ENCODE data around the gene ILKAP. TPM values are rescaled to one million over a fixed set of nuclear protein-coding genes. Genes with fewer than 3 reads are reported as not detected.
A peak's percentile ranks its signal among the peaks of the same experiment; 100 is the strongest.

ILKAP gene, protein sequence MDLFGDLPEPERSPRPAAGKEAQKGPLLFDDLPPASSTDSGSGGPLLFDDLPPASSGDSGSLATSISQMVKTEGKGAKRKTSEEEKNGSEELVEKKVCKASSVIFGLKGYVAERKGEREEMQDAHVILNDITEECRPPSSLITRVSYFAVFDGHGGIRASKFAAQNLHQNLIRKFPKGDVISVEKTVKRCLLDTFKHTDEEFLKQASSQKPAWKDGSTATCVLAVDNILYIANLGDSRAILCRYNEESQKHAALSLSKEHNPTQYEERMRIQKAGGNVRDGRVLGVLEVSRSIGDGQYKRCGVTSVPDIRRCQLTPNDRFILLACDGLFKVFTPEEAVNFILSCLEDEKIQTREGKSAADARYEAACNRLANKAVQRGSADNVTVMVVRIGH
- total RNA-seq = 10 to 100 TPM; 56.3 to 59.1 TPM

DNA sequence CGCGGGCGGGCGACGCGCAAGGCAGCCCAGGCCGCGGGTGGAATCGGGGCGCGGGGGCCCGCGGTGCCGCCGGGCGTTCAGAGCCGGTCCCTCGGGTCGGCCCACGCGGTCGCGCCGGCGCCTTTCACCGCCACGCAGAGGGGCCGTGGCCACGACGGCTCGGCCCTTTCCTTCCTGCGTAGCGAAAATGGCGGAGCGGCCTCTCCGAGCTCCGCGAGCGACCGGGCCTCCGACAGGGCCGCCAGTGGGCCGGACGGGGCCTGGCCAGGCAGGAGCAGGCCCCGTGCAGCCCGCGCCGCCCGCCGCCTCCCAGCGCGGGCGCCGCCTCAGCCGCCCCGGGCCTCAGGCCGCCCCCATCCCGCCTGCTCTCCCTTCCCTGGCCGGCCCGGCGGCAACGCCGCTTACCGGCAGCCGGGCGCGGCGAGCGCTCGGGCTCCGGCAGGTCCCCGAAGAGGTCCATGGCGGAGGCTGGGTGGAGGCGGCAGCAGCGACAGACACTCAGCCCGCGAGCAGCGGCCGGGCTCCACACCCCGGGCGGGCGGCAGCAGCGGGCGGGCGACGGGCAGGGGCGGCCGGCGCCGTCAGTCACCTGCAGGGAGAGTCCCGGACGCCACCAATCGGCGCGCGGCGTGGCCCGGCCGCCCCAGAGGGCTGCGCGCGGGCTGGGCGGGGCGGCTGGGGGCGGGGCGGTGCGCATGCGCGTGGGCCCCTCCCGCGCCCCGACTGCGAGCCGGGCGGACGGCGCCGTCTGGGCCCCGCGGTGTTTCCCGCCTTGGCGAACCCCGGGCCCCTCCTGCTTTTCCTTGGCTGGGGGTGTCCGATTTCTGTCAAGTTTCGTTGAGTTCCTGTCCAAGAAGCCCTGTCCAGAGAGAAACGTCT, at the start of gene ILKAP:
Gene ILKAP (minus strand): TSS at position 602 of the 879 bp plus-strand sequence. CDS start 142 bp downstream, at position 460.
- Mint-ChIP-seq H3K27ac (peak within 1 kb of the TSS; percentile 85), H3K27me3 (peaks cover 2% of the 10 kb centered on the region), H3K4me1 (peaks cover 24% of the 10 kb centered on the region), H3K4me3 (peak within 1 kb of the TSS; percentile 86), H3K36me3 (peaks cover 4% of the 10 kb centered on the region), H3K9me3 (no peaks in the 10 kb centered on the region)
- peak; percentile 97 for ATAC-seq (ENCODE audit: low read depth)
- POLR2A ChIA-PET = interaction anchor here (0.8 to 2.3 kb wide), 10 partner anchors 11 to 280 kb away, joined by 3 to 8 read pairs (median 4); partner anchors contain the start of gene SCLY
- peak; percentile 96 for DNase-seq

DNA sequence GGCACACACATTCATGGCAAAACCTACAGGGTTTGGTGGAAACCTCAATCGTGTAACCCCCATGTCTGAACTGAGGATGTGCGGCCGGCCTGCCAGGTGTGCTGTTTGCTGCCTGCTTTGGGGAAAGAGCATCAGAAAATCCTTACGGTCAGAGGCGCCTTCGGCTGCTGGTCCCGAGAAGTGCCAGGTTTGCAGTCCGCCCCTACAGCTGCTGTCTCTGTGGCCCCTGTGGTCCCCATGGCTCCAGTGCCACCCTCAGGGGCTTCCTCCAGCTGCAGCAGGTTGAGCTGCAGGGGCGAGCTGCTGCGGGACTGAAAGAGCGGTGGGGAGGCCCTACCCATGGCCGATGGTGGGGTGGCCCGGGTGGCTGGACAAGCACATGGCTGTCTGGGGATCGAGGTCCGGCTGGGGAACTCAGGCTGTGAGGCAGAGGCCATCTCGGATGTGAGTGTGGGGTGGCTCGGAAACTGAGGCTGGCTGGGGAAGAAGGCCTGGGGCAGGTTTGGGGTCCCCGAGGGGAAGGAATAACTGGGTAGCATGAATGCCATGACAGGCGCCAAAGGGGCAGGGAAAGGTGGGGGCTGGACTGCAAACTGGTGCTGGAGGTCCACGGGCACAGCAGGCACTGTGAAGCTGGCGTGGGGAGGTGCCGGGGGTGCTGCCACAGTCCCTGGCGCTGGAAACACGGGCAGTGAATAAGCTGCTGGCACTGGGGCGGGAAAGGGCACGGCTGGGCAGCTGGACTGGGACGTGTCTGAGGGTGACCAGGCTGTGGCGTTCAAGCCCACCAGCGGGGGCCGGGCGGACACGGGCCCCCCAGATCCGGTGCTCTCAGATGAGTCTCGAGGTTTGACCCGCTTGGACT, 49.5 kb upstream of the ILKAP start:
- H3K4me1 Mint-ChIP-seq = no peaks in the 10 kb centered on the region
- DNase-seq (no peak), ATAC-seq (ENCODE audit: low read depth) (no peak)
- H3K27ac Mint-ChIP-seq = no peak overlapping the region
- no peaks in the 10 kb centered on the region for H3K9me3 Mint-ChIP-seq
- H3K4me3 Mint-ChIP-seq = no peak overlapping the region
- POLR2A ChIA-PET = no interaction called here
- H3K36me3 Mint-ChIP-seq = peaks cover 3% of the 10 kb centered on the region
- no peaks in the 10 kb centered on the region for H3K27me3 Mint-ChIP-seq

DNA sequence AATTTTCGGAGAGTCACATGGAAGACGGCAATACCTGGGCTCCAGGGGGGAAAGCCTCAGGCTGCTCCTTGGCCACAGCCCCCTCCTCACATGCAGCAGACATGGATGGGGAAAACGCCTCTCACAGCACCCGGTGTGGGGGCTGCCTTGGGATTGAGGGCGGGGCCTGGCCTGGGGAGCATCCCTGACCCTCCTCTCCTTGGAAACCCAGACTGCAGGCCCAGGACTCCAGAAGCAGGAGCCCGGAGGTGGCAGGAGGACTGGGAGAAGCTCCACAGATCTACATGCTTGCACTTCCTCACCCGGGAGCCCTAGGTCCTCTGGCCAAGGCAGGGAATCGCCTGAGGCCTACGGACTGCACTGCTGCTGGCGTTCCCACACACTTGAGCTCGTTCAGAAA, 48.5 kb upstream of the ILKAP start:
- POLR2A ChIA-PET = no interaction called here
- H3K27ac Mint-ChIP-seq = no peak overlapping the region
- H3K9me3 Mint-ChIP-seq = no peaks in the 10 kb centered on the region
- no peaks in the 10 kb centered on the region for H3K4me1 Mint-ChIP-seq
- no peaks in the 10 kb centered on the region for H3K27me3 Mint-ChIP-seq
- ATAC-seq (ENCODE audit: low read depth) = no peak
- H3K36me3 Mint-ChIP-seq = peaks cover 3% of the 10 kb centered on the region
- no peak overlapping the region for H3K4me3 Mint-ChIP-seq
- no peak for DNase-seq

DNA sequence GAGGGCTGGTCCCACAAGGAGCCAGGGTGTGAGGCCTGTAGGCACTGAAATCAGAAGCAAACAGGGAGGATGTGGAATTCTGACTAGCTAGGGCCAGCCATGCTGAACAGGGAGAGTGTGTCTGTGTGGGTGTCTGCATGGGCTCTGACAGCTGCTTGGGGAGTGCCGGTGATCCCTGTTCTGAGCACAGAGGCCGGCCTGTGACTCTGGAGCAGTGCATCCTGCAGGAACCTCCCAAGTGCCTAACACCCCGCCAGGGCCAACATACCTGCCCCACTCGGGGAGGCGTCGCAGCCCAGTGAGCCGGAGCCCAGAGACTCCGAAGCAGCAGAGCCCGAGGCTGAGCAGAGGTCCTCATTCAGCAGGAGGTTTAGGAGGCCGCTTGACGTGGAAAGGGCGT, 47.8 kb upstream of the ILKAP start:
- peaks cover 3% of the 10 kb centered on the region for H3K36me3 Mint-ChIP-seq
- no peak for ATAC-seq (ENCODE audit: low read depth)
- no peak overlapping the region for H3K27ac Mint-ChIP-seq
- H3K4me1 Mint-ChIP-seq = no peaks in the 10 kb centered on the region
- POLR2A ChIA-PET = no interaction called here
- H3K4me3 Mint-ChIP-seq = no peak overlapping the region
- no peak for DNase-seq
- no peaks in the 10 kb centered on the region for H3K9me3 Mint-ChIP-seq
- H3K27me3 Mint-ChIP-seq = no peaks in the 10 kb centered on the region

DNA sequence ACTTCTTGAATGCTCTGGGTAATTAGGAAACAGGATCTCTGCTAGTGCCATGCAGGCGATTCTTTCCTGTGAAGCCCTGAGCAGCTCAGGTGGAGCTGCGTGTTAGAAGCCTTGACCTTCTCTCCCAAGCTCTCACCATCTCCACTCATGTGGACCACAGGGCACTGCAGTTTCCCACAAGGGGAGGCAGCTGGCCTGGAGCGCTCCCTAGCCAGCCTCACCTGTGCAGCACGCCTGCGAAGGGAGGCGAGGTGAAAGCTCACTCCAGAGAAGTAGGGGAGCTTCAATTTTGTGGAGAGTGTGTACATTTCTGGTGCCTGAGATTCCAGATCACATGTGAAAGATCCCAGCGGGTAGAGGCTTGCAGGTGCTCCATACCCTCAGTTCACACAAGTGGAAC, 47.4 kb upstream of the ILKAP start:
- POLR2A ChIA-PET = no interaction called here
- ATAC-seq (ENCODE audit: low read depth) = no peak
- H3K36me3 Mint-ChIP-seq = peaks cover 3% of the 10 kb centered on the region

DNA sequence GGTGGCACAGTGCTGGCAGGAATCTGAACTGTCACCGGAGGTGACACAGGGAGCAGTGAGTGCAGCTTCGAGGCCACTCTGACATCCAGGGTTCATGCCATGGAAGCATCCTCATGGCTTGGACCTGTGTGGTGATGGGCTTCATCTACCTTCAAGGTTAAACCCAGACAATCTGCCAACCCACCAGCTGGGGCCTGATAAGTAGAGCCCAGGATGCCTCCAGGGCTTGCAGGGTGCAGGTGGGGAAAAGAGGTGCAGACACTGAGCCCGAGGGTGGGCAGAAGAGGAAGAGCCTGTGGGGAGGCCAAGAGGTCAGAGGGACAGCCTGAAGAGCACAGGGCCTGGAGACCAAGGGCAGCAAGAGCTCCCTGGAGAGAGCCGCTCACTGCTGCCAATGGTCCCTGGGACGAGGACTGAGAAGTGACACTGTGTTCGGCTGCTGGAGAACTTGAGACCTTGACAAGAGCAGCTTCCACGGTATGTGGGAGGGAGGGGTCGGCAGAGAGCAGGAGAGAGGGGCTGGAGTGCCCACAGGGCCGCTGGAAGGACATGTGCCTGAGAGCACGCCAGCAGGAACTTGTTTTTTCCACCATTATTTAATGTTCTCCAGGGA, 44.5 kb upstream of the ILKAP start:
- Mint-ChIP-seq H3K9me3 (no peaks in the 10 kb centered on the region), H3K36me3 (peaks cover 5% of the 10 kb centered on the region), H3K4me3 (no peak overlapping the region), H3K4me1 (no peaks in the 10 kb centered on the region), H3K27me3 (no peaks in the 10 kb centered on the region), H3K27ac (no peak overlapping the region)
- POLR2A ChIA-PET = no interaction called here
- no peak for ATAC-seq (ENCODE audit: low read depth)
- no peak for DNase-seq

More for the DNA sequence above, 47.4 kb upstream of the ILKAP start:
- Mint-ChIP-seq H3K4me1 (no peaks in the 10 kb centered on the region), H3K9me3 (no peaks in the 10 kb centered on the region), H3K27me3 (no peaks in the 10 kb centered on the region), H3K4me3 (no peak overlapping the region), H3K27ac (no peak overlapping the region)
- DNase-seq = no peak

DNA sequence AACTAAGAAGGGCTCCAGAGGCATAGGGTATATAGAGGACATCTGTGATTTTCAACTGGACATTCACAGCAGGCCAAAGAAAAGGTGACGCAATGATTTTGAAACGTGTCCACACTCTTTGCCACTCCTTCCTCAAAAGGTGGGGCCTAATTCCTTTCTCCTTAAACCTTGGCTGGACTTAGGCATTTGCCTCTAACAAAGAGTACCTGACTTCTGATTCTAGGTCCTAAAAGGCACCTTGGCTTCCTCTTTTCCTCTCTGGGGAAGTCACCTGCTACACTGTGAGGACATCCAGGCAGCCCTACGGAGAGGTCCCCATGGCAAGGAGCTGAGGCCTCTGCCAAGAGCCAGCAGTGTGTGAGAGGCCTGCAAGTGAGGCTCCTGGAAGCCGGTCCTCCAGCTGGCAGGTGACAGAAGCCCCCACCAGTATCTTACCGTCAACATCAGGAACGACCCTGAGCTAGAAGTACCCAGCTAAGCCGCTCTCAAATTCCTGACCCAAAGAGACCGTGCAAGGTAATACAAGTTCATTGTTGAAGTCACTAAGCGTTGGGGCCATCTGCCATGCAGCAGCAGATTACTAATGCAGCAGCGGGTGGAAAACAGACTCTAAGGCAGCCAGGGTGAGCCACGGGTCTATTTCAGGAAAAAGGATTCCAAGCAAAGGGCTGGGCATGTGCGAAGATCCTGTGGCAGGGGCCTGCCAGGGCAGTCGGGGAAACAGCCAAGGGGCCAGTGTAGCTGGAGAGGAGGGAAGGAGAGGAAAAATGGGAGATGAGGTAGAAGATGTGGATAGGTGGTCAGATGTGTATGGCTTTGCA, 43.7 kb upstream of the ILKAP start:
- DNase-seq (no peak), ATAC-seq (ENCODE audit: low read depth) (no peak)
- POLR2A ChIA-PET = no interaction called here
- peak overlapping the region; percentile 33 for H3K27ac Mint-ChIP-seq
- H3K4me1 Mint-ChIP-seq = no peaks in the 10 kb centered on the region
- H3K4me3 Mint-ChIP-seq = no peak overlapping the region
- H3K9me3 Mint-ChIP-seq = no peaks in the 10 kb centered on the region
- H3K36me3 Mint-ChIP-seq = peaks cover 5% of the 10 kb centered on the region
- H3K27me3 Mint-ChIP-seq = no peaks in the 10 kb centered on the region

DNA sequence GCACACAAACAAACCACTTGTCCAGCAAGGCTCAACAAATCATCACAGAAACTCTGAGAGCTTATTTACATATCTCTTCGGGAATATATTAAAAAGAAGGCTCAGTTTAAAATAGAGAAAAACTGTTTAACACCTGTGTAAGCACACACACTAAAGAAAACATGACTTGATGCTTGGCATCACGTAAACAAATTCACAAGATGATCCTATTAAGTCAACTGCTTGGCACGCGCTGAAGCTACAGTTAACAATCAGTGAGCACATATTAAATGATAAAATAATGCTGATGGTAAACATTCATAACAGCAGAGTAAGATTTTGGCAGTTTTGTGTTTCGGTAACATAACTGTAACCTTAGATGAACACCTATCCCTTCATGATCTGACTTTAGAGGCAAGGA, 40.7 kb upstream of the ILKAP start:
- H3K9me3 Mint-ChIP-seq = no peaks in the 10 kb centered on the region
- peaks cover 5% of the 10 kb centered on the region for H3K36me3 Mint-ChIP-seq
- POLR2A ChIA-PET = interaction anchor here (0.7 kb wide), 1 partner anchor 43 kb away, joined by 3 read pairs; no protein-coding TSS in a partner anchor

DNA sequence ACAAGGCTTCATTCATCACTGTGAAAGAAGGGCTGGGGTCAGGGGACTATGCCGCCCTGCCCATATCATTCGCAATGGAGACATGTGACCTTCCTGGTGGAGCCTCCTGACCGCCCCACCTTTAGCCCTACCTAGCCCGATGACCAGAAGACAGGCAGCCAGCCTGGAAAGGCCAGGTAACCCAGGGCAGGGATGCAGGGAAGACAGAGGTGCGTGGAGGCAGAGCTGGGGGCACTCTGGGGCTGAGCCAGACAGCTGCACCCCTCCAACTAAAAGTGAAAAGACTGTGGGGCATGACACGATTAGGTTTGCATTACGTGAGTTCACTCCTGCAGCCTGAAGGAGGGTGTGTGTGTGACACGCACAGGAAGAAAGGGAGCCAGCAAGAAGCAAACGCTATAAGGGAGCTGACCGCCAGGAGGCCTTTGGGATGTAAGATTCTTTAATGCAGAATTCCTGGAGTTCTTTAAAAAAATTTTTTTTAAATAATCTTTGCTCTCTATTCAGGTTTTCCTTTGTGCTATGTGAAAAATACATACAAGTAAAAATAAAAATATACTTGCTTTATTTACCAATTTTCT, 40.1 kb upstream of the ILKAP start:
- no peaks in the 10 kb centered on the region for H3K9me3 Mint-ChIP-seq
- H3K36me3 Mint-ChIP-seq = peaks cover 5% of the 10 kb centered on the region
- ATAC-seq (ENCODE audit: low read depth) (no peak), DNase-seq (no peak)
- H3K4me3 Mint-ChIP-seq = no peak overlapping the region
- POLR2A ChIA-PET = interaction anchor here (0.6 to 0.7 kb wide), 2 partner anchors 44 to 1234 kb away, joined by 3 read pairs; no protein-coding TSS in a partner anchor
- H3K27ac Mint-ChIP-seq = no peak overlapping the region
- peaks cover 9% of the 10 kb centered on the region for H3K27me3 Mint-ChIP-seq
- peaks cover 2% of the 10 kb centered on the region for H3K4me1 Mint-ChIP-seq

More for the DNA sequence above, 40.7 kb upstream of the ILKAP start:
- peaks cover 9% of the 10 kb centered on the region for H3K27me3 Mint-ChIP-seq
- DNase-seq = no peak
- no peak overlapping the region for H3K27ac Mint-ChIP-seq
- no peak for ATAC-seq (ENCODE audit: low read depth)
- no peak overlapping the region for H3K4me3 Mint-ChIP-seq
- peaks cover 2% of the 10 kb centered on the region for H3K4me1 Mint-ChIP-seq

DNA sequence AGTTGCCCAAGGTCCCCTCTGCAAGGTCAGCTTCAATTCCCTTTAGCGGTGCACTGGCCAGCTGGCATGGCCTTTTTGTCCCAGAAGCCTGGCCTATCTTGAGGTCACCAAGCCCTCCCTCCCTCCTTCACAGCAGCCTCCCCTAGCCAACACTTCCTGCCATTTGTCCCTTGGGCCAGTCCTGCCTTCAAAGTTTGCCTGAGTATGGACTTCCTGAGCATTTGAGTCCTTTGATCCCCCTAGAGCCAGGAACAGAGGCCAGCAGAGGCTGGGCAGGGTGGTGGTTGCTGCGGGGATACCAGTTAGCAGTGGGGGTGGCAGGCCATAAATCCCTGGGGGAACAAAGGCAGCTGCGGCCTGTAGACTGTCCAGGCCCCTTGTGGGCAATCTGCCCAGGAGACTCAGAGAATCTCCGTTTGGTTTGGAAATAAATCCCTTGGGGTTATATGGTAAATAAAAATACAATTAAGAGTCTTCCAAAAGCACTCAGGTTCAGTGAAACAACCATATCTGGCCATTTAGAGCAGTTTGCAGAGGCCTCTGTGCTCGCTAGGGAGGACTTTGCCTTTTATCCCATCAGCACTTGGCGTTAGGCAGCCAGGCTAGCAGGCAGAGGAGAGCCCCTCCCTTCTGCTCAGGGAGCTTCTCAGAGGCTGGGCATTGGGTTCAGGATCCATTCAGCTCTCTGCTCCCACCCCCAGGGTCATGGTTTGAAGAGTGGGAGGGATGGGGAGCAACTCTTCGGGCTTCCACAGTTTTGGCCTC, 39.4 kb upstream of the ILKAP start:
- ATAC-seq (ENCODE audit: low read depth) (no peak), DNase-seq (no peak)
- peaks cover 5% of the 10 kb centered on the region for H3K36me3 Mint-ChIP-seq
- H3K4me1 Mint-ChIP-seq = peaks cover 2% of the 10 kb centered on the region
- no peak overlapping the region for H3K27ac Mint-ChIP-seq
- H3K4me3 Mint-ChIP-seq = no peak overlapping the region
- POLR2A ChIA-PET = interaction anchor here (0.6 kb wide), 1 partner anchor 1235 kb away, joined by 3 read pairs; no protein-coding TSS in a partner anchor
- peaks cover 16% of the 10 kb centered on the region for H3K27me3 Mint-ChIP-seq
- no peaks in the 10 kb centered on the region for H3K9me3 Mint-ChIP-seq

DNA sequence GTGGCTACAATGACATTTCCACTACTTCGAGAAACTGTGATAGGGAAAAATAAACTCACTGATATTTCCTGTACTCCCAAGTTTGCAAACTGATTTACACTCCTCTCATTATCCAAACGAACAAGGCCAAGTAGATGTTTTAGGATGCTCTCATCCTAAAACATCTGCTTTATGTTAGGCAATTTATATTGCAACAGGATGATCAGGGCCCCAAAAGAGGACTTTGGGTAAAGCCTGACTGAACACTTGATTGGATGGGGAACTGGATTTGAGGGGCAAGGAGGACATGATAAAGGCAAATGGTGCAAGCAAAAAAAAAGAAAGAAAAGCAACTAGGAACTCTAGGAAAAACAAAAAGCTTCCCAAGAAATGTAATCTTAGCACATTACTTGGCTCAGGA, 38.5 kb upstream of the ILKAP start:
- H3K4me3 Mint-ChIP-seq = peak overlapping the region; percentile 12
- POLR2A ChIA-PET = no interaction called here
- H3K27ac Mint-ChIP-seq = no peak overlapping the region
- H3K9me3 Mint-ChIP-seq = no peaks in the 10 kb centered on the region
- no peak for DNase-seq
- peaks cover 2% of the 10 kb centered on the region for H3K4me1 Mint-ChIP-seq
- H3K36me3 Mint-ChIP-seq = peaks cover 5% of the 10 kb centered on the region
- no peak for ATAC-seq (ENCODE audit: low read depth)
- H3K27me3 Mint-ChIP-seq = peaks cover 24% of the 10 kb centered on the region
